ENCODE data around the gene PPP1R16B. TPM values are rescaled to one million over a fixed set of nuclear protein-coding genes. Genes with fewer than 3 reads are reported as not detected.

PPP1R16B gene
- total RNA-seq, 2 experiments from 2014 or later, result 87.6 to 91.1 TPM

DNA sequence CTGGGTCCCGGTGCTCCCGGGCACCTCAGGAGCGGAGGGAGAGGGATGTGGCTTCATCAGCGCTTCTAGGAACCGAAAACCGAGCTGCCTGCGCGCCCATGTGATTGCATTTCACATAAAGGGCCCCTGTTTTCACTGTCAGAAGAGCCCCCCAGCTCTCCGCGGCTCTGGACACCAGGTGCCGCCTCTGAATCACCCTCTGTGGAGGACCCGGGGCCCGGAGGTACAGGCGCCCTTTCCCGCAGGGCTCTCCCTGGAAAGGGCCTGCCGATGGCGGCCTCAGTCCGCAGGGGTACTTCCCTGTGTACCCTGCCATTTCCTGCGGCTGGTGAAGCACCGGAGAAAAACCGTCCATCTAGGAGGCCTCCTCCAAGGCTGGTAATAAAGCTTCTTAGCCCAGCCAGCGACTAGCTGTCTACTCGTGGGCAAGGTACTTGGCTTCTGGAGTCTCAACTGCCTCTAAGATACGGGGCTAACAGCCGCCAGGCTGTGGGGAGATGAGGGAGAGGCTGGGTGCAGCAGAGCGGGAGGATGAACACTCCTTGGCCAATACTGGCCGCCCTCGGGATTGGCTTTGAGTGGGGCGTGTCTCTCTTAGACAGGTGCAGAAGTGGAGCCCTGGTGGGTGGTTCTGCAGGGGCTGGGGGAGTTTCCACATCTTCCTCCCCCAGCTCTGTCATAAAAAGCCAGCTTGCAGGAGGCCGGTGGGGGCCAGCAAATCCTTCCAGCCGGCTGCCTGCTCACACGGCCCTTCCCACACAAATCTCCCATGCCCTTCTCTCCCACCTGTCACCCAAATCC is 1.6 kb downstream of the PPP1R16B start:
- H3K4me3 ChIP-seq (ENCODE audit: low read length), result peak overlapping the region; percentile 98
- H3K36me3 Mint-ChIP-seq (ENCODE audit: low read depth), result peaks cover 58% of the 10 kb centered on the region
- ChIA-PET CTCF (interaction anchor here (0.8 to 2.0 kb wide), 6 partner anchors 58 to 148 kb away, joined by 3 to 8 read pairs (median 4); partner anchors contain the start of genes ACTR5 and FAM83D), POLR2A (interaction anchor here (0.6 to 5.3 kb wide), 10 partner anchors 8 to 176 kb away, joined by 3 to 107 read pairs (median 6); partner anchors contain the start of gene DHX35)
- TF ChIP-seq, protein P1, sequence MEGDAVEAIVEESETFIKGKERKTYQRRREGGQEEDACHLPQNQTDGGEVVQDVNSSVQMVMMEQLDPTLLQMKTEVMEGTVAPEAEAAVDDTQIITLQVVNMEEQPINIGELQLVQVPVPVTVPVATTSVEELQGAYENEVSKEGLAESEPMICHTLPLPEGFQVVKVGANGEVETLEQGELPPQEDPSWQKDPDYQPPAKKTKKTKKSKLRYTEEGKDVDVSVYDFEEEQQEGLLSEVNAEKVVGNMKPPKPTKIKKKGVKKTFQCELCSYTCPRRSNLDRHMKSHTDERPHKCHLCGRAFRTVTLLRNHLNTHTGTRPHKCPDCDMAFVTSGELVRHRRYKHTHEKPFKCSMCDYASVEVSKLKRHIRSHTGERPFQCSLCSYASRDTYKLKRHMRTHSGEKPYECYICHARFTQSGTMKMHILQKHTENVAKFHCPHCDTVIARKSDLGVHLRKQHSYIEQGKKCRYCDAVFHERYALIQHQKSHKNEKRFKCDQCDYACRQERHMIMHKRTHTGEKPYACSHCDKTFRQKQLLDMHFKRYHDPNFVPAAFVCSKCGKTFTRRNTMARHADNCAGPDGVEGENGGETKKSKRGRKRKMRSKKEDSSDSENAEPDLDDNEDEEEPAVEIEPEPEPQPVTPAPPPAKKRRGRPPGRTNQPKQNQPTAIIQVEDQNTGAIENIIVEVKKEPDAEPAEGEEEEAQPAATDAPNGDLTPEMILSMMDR (IDR thresholded peaks at IDR 0.05), result no peak
- no peaks in the 10 kb centered on the region for H3K27me3 Mint-ChIP-seq
- peaks cover 69% of the 10 kb centered on the region for H3K4me1 Mint-ChIP-seq (ENCODE audit: low read depth)
- peak overlapping the region; percentile 67 to 96 for H3K27ac ChIP-seq (ENCODE audit: low read depth in 1 of 2, low read length in 2 of 2)
- no peaks in the 10 kb centered on the region for H3K9me3 Mint-ChIP-seq
- ATAC-seq (ENCODE audit: poor library complexity), result peak; percentile 8
- H3K36me3 ChIP-seq (ENCODE audit: insufficient read depth, low read length), result peaks cover 18% of the 10 kb centered on the region
- intact Hi-C loops (cut with DNase I, micrococcal nuclease), result loop anchor here in 1 of 2 experiments (1.0 to 5.0 kb wide), 5 partner anchors 17 to 155 kb away; partner anchors contain the start of gene DHX35
- no peaks in the 10 kb centered on the region for H3K9me3 ChIP-seq (ENCODE audit: control insufficient read depth in 1 of 2, insufficient read depth in 1 of 2, low read length in 2 of 2)
- H3K27ac Mint-ChIP-seq, result peak overlapping the region; percentile 93
- no peaks in the 10 kb centered on the region for H3K27me3 ChIP-seq (ENCODE audit: control insufficient read depth in 1 of 2, insufficient read depth in 2 of 2, low read length in 2 of 2)
- peak in 12 of 14 experiments; percentile 8 to 69 (median 38) for DNase-seq
- H3K4me1 ChIP-seq (ENCODE audit: insufficient read depth, low read length), result peaks cover 67% of the 10 kb centered on the region
- peak overlapping the region; percentile 89 for H3K4me3 Mint-ChIP-seq

DNA sequence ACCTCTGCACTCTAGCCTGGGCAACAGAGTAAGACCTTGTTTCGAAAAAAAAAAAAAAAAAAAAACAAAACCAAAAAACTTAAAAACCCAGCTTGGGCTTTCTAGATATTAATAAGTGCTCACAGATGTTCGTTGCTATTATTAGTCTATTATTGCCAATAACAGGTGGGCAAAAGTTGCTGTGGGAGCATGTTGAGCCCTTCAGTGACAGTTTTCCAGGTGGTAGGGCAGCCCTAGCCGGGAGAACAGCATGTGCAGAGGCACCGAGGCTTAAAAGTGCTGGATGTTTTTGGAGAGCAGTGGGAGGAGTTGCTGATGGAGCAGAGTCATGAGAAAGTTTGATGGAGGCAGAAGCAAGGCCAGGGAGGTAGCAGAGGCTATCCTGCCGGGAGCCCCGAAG is 4.4 kb downstream of the PPP1R16B start:
- no peak for ATAC-seq (ENCODE audit: poor library complexity)
- H3K27ac ChIP-seq (ENCODE audit: low read depth in 1 of 2, low read length in 2 of 2), result no peak overlapping the region
- H3K36me3 ChIP-seq (ENCODE audit: insufficient read depth, low read length), result peaks cover 21% of the 10 kb centered on the region
- Mint-ChIP-seq H3K27me3 (no peaks in the 10 kb centered on the region), H3K27ac (peak overlapping the region; percentile 93), H3K36me3 (ENCODE audit: low read depth) (peaks cover 57% of the 10 kb centered on the region), H3K4me3 (peak overlapping the region; percentile 89), H3K9me3 (no peaks in the 10 kb centered on the region), H3K4me1 (ENCODE audit: low read depth) (peaks cover 76% of the 10 kb centered on the region)
- intact Hi-C loops (cut with DNase I, micrococcal nuclease), result loop anchor here in 1 of 2 experiments (5.0 kb wide), 2 partner anchors 62 to 152 kb away; partner anchors contain the start of gene DHX35
- ChIA-PET POLR2A (no interaction called here), CTCF (interaction anchor here (1.6 kb wide), 1 partner anchor 17 kb away, joined by 3 read pairs; no protein-coding TSS in a partner anchor)
- peaks cover 80% of the 10 kb centered on the region for H3K4me1 ChIP-seq (ENCODE audit: insufficient read depth, low read length)
- H3K27me3 ChIP-seq (ENCODE audit: control insufficient read depth in 1 of 2, insufficient read depth in 2 of 2, low read length in 2 of 2), result no peaks in the 10 kb centered on the region
- no peaks in the 10 kb centered on the region for H3K9me3 ChIP-seq (ENCODE audit: control insufficient read depth in 1 of 2, insufficient read depth in 1 of 2, low read length in 2 of 2)
- TF ChIP-seq, protein P1 (IDR thresholded peaks at IDR 0.05), result no peak
- no peak for DNase-seq
- no peak overlapping the region for H3K4me3 ChIP-seq (ENCODE audit: low read length)

DNA sequence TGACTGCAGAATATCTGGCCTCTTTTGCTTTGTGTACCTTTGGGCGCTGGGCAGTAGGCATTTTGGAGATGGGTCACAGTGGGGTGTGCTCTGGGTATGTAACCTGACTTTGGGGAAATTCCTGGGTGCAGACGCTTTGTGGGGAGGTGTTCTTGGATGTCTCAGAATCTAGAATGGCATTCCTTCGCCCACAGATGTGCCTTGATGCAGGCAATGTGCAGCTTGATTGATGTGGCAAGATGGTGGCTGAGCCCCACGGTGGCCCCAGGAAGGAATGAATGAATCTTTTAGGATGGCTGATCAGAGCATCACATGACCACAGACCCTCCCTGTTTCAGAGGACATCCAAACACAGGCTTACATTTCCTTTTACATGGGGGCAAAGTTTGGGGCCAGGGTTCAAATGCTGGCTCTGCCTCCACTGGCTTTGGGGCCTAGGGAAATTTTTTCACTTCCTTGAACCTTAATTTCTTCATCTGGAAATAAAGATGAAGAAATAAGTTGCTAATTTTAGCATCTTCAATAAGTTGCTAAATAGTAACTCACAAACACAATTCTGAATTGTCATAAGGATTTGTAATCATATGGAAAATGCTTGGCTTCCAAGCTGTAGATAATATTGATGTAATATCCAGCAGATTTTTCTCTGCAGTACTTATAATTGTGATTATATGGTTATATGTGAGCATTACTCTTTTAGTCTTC is 5.6 kb downstream of the PPP1R16B start:
- TF ChIP-seq, protein P1 (IDR thresholded peaks at IDR 0.05), result no peak
- no peak overlapping the region for H3K4me3 ChIP-seq (ENCODE audit: low read length)
- peak overlapping the region; percentile 93 for H3K27ac Mint-ChIP-seq
- H3K27me3 ChIP-seq (ENCODE audit: control insufficient read depth in 1 of 2, insufficient read depth in 2 of 2, low read length in 2 of 2), result no peaks in the 10 kb centered on the region
- H3K36me3 Mint-ChIP-seq (ENCODE audit: low read depth), result peaks cover 60% of the 10 kb centered on the region
- peak in 1 of 14 experiments; percentile 51 for DNase-seq
- ATAC-seq (ENCODE audit: poor library complexity), result no peak
- peaks cover 21% of the 10 kb centered on the region for H3K36me3 ChIP-seq (ENCODE audit: insufficient read depth, low read length)
- POLR2A ChIA-PET, result no interaction called here
- H3K9me3 ChIP-seq (ENCODE audit: control insufficient read depth in 1 of 2, insufficient read depth in 1 of 2, low read length in 2 of 2), result no peaks in the 10 kb centered on the region
- no peak overlapping the region for H3K27ac ChIP-seq (ENCODE audit: low read depth in 1 of 2, low read length in 2 of 2)
- H3K4me1 Mint-ChIP-seq (ENCODE audit: low read depth), result peaks cover 85% of the 10 kb centered on the region
- intact Hi-C loops (cut with DNase I, micrococcal nuclease), result no loop called here
- no peaks in the 10 kb centered on the region for H3K9me3 Mint-ChIP-seq
- H3K4me1 ChIP-seq (ENCODE audit: insufficient read depth, low read length), result peaks cover 74% of the 10 kb centered on the region
- no peaks in the 10 kb centered on the region for H3K27me3 Mint-ChIP-seq
- CTCF ChIA-PET, result no interaction called here
- H3K4me3 Mint-ChIP-seq, result peak overlapping the region; percentile 1

Data from CD4-positive, alpha-beta T cell (primary cell).